HCT116 (cell line): ENCODE measurements around the gene SCCPDH. TPM values are rescaled to one million over a fixed set of nuclear protein-coding genes. Genes with fewer than 3 reads are reported as not detected.

Source experiments
- ATAC-seq: fragments of 200-7000 bp; cut with Tn5 transposase; 2 replicates; pipeline ENCODE4 v1.9.1; 2020; ENCODE audit warnings: mild to moderate bottlenecking, moderate library complexity
- BruUV-seq: library from RNA; stranded (reverse); fragments of 400-500 nt; replicated peaks from 2 replicates; lab custom pipeline; 2021; lab: Mats Ljungman, UMichigan
- CTCF ChIA-PET: fragments of 300-600 bp; sonication (Branson Sonifier 250); formaldehyde crosslinking; loops from one replicate; lab custom pipeline; 2021; ENCODE audit warnings: antibody characterized with exemption; lab: Charles Lee
- POLR2A ChIA-PET: fragments of 300-600, 350-600 bp; sonication (Branson Sonifier 250); formaldehyde crosslinking; loops from one replicate; lab custom pipeline; 2021; ENCODE audit warnings: antibody characterized with exemption; lab: Charles Lee
- RAD21 ChIA-PET, 2 experiments: fragments of 300-600 bp; sonication (Branson Sonifier 250); formaldehyde crosslinking; loops; one replicate each; lab custom pipeline; 2023; ENCODE audit warnings: low total read pairs in 2 of 2; ENCODE audit not compliant: uncharacterized antibody in 2 of 2, unreplicated experiment in 2 of 2, low non-redundant PET in 1 of 2; lab: Charles Lee
- DNase-seq: peaks from one replicate; pipeline ENCODE4 v3.0.0-alpha.2; 2010; ENCODE audit warnings: low read depth, low spot score
- H2AFZ ChIP-seq: fragments of 200-600 bp; shearing (Covaris generic), sonication (generic); 2 replicates; pipeline ENCODE4 v1.6.1; 2017; ENCODE audit warnings: low read depth, mixed run types, mixed read lengths, antibody characterized with exemption, low read length; ENCODE audit not compliant: poor library complexity, severe bottlenecking
- H3K27ac ChIP-seq: 2 replicates; pipeline ENCODE4 v1.5.1; 2012; ENCODE audit warnings: low read depth, low read length
- H3K27me3 ChIP-seq: fragments of 200-600 bp; sonication (generic); 2 replicates; pipeline ENCODE4 v1.6.1; 2016; ENCODE audit warnings: mixed run types, low read length, mixed read lengths; ENCODE audit not compliant: insufficient read depth
- H3K36me3 ChIP-seq, 2 experiments: fragments of 200-500 bp in 1 of 2; fragments of 200-600 bp in 1 of 2; sonication (Bioruptor generic) in 1 of 2; sonication (generic) in 1 of 2; 2 replicates each; pipeline versions ENCODE4 v1.5.1 to v1.6.1; 2014 to 2016; ENCODE audit warnings: low read length in 2 of 2, inconsistent platforms in 1 of 2, mixed read lengths in 1 of 2, mixed run types in 1 of 2; ENCODE audit not compliant: insufficient read depth in 2 of 2, control insufficient read depth in 1 of 2
- H3K4me1 ChIP-seq, 2 experiments: fragments of 200-600 bp in 1 of 2; sonication (generic) in 1 of 2; 2 replicates each; pipeline versions ENCODE4 v1.5.1 to v1.6.1; 2012 to 2017; ENCODE audit warnings: low read length in 2 of 2, inconsistent platforms in 1 of 2, mild to moderate bottlenecking in 1 of 2, mixed read lengths in 1 of 2, mixed run types in 1 of 2, moderate library complexity in 1 of 2; ENCODE audit not compliant: insufficient read depth in 2 of 2, control insufficient read depth in 1 of 2
- H3K4me2 ChIP-seq: fragments of 200-600 bp; sonication (generic); 2 replicates; pipeline ENCODE4 v1.6.1; 2017; ENCODE audit warnings: mixed run types, low read length, mixed read lengths
- H3K4me3 ChIP-seq, 2 experiments: fragments of 200-600 bp in 1 of 2; sonication (generic) in 1 of 2; replicated peaks in 1 of 2; 2 replicates each; pipeline ENCODE4 v1.5.1; 2011 to 2016; ENCODE audit warnings: low read length in 2 of 2, control low read depth in 1 of 2, low read depth in 1 of 2, mild to moderate bottlenecking in 1 of 2, mixed read lengths in 1 of 2, mixed run types in 1 of 2
- H3K79me2 ChIP-seq: fragments of 200-600 bp; sonication (generic); 2 replicates; pipeline ENCODE4 v1.6.1; 2017; ENCODE audit warnings: mild to moderate bottlenecking, mixed run types, low read length, moderate library complexity, mixed read lengths; ENCODE audit not compliant: insufficient read depth
- H3K9ac ChIP-seq: fragments of 200-600 bp; sonication (generic); 2 replicates; pipeline ENCODE4 v1.6.1; 2016; ENCODE audit warnings: low read length, mixed read lengths
- H3K9me2 ChIP-seq: fragments of 200-600 bp; sonication (generic), shearing (Covaris generic); 2 replicates; pipeline ENCODE4 v1.6.1; 2017; ENCODE audit warnings: mixed run types, mild to moderate bottlenecking, moderate library complexity; ENCODE audit not compliant: insufficient read depth
- H3K9me3 ChIP-seq, 2 experiments: fragments of 200-500 bp in 1 of 2; fragments of 200-600 bp in 1 of 2; sonication (Bioruptor generic) in 1 of 2; sonication (generic) in 1 of 2; 2 replicates each; pipeline ENCODE4 v1.6.1; 2014 to 2017; ENCODE audit warnings: low read length in 2 of 2, mixed read lengths in 2 of 2, inconsistent platforms in 1 of 2, low read depth in 1 of 2, mild to moderate bottlenecking in 1 of 2, mixed run types in 1 of 2, moderate library complexity in 1 of 2; ENCODE audit not compliant: control insufficient read depth in 1 of 2, insufficient read depth in 1 of 2
- H4K20me1 ChIP-seq: fragments of 200-600 bp; sonication (generic), shearing (Covaris generic); 2 replicates; pipeline ENCODE4 v1.6.1; 2017; ENCODE audit warnings: mixed run types, mild to moderate bottlenecking, moderate library complexity; ENCODE audit not compliant: insufficient read depth
- ATF3 ChIP-seq: IDR thresholded peaks from 2 replicates; pipeline ENCODE4 v1.6.1; 2012
- CEBPB ChIP-seq: IDR thresholded peaks from 2 replicates; pipeline ENCODE4 v1.6.1; 2012; ENCODE audit warnings: low read depth
- ELF1 ChIP-seq: IDR thresholded peaks from 2 replicates; pipeline ENCODE4 v1.6.1; 2012; ENCODE audit warnings: low read depth, borderline replicate concordance
- EZH2phosphoT487 ChIP-seq: fragments of 200-600 bp; IDR thresholded peaks from 2 replicates; pipeline ENCODE4 v1.6.1; 2018; ENCODE audit warnings: antibody characterized with exemption, borderline replicate concordance
- MAX ChIP-seq: IDR thresholded peaks from 2 replicates; pipeline ENCODE4 v1.6.1; 2012
- POLR2A ChIP-seq: IDR thresholded peaks from 2 replicates; pipeline ENCODE4 v1.7.0; 2011; ENCODE audit warnings: borderline replicate concordance; ENCODE audit not compliant: insufficient read depth, insufficient read length; ENCODE audit errors: extremely low read depth
- RAD21 ChIP-seq: IDR thresholded peaks from 2 replicates; pipeline ENCODE4 v1.6.1; 2012; ENCODE audit warnings: low read depth, mild to moderate bottlenecking
- SIN3A ChIP-seq: IDR thresholded peaks from 2 replicates; pipeline ENCODE4 v1.6.1; 2012; ENCODE audit warnings: low read depth
- SP1 ChIP-seq: IDR thresholded peaks from 2 replicates; pipeline ENCODE4 v1.6.1; 2012; ENCODE audit warnings: low read depth
- ZFX ChIP-seq: fragments of 450-650 bp; IDR thresholded peaks from 2 replicates; pipeline ENCODE4 v1.6.1; 2017
- ZNF274 ChIP-seq: fragments of 200-500 bp; sonication (Bioruptor generic); IDR thresholded peaks from 2 replicates; pipeline ENCODE4 v1.6.1; 2014; ENCODE audit warnings: mild to moderate bottlenecking, low read depth, low read length, inconsistent platforms
- intact Hi-C: fragments of 100-400 bp; cut with micrococcal nuclease; formaldehyde crosslinking; loops from 2 replicates; pipeline ENCODE4 v1.10.0; 2022
- total RNA-seq: library from RNA; stranded (reverse); gene quantifications from one replicate; pipeline ENCODE4 v1.2.1, GENCODE V29; 2021; ENCODE audit not compliant: unreplicated experiment
- TF ChIP-seq, protein P1 (sequence below), 3 experiments: fragments of 200-600 bp in 1 of 3; sonication (generic) in 1 of 3; IDR thresholded peaks in 2 of 3; conservative IDR thresholded peaks in 1 of 3; 2 replicates each; pipeline ENCODE4 v1.5.1; 2012 to 2017; ENCODE audit warnings: low read depth in 2 of 3, low read length in 2 of 3, antibody characterized with exemption in 1 of 3, borderline replicate concordance in 1 of 3, control low read depth in 1 of 3, mild to moderate bottlenecking in 1 of 3, mixed read lengths in 1 of 3, mixed run types in 1 of 3, moderate library complexity in 1 of 3; ENCODE audit not compliant: insufficient read depth in 1 of 3
- TF ChIP-seq, protein P2 (sequence below): IDR thresholded peaks from 2 replicates; pipeline ENCODE4 v1.6.1; 2012; ENCODE audit warnings: low read depth

SCCPDH gene
- total RNA-seq, 1 experiment from 2014 or later, result 0.30 TPM

DNA sequence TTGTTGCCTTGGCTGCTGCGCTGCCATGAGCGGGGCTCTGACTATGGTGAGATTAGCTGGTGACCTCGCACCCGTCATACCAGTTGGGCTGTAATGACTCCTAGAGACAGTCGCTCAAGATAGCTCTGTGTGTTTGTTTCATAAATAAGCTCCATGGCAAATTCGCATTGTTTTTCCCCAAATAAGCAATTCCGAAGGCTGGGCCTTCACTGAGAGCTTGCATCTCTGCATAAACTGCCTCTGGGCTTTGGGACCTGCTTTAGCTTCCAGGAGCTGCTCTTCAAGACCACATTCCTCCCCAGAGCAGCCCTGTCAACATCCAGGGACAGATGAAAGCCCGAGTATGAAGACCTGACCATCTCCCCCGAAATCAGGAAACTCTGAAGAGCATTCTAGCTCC, 40.7 kb upstream of the SCCPDH start (continued):
- TF ChIP-seq MAX, result no peak
- TF ChIP-seq, protein P1, sequence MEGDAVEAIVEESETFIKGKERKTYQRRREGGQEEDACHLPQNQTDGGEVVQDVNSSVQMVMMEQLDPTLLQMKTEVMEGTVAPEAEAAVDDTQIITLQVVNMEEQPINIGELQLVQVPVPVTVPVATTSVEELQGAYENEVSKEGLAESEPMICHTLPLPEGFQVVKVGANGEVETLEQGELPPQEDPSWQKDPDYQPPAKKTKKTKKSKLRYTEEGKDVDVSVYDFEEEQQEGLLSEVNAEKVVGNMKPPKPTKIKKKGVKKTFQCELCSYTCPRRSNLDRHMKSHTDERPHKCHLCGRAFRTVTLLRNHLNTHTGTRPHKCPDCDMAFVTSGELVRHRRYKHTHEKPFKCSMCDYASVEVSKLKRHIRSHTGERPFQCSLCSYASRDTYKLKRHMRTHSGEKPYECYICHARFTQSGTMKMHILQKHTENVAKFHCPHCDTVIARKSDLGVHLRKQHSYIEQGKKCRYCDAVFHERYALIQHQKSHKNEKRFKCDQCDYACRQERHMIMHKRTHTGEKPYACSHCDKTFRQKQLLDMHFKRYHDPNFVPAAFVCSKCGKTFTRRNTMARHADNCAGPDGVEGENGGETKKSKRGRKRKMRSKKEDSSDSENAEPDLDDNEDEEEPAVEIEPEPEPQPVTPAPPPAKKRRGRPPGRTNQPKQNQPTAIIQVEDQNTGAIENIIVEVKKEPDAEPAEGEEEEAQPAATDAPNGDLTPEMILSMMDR (IDR thresholded peaks at IDR 0.05 in 2 of 3, conservative IDR thresholded peaks at IDR 0.05 in 1 of 3; ENCODE audit: borderline replicate concordance in 1 of 3, insufficient read depth in 1 of 3, low read depth in 2 of 3, low read length in 2 of 3), result no peak
- no peak for TF ChIP-seq EZH2phosphoT487
- TF ChIP-seq ZFX, result no peak
- no peak for TF ChIP-seq RAD21
- TF ChIP-seq CEBPB, result no peak
- no peak for TF ChIP-seq SIN3A
- TF ChIP-seq ATF3, result no peak

DNA sequence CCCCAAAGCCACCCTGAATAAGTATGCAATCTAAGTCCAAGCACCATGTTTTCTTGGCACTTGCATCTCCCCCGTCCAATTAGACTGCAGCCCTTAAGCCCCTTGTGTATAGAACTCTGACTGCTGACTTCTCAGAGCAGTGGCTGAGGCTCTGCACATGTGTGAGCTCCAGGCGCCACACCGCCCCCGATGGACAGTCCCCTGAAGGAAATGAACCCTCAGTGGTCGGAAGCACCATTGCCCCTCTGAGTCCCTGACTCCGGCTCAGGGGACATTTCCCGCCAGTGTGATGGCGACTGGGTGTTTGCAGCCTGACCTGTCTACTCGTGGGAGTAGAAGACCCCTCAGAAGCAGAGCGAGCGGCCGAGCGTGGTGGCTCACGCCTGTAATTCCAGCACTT, 37.2 kb upstream of the SCCPDH start:
- Histone ChIP-seq H2AFZ (no peak overlapping the region), H3K9me2 (no peaks in the 10 kb centered on the region), H3K4me2 (no peak overlapping the region), H3K36me3 (no peaks in the 10 kb centered on the region), H3K4me3 (no peak overlapping the region), H3K27ac (no peak overlapping the region), H3K9me3 (no peaks in the 10 kb centered on the region), H3K79me2 (no peaks in the 10 kb centered on the region), H3K27me3 (no peaks in the 10 kb centered on the region), H3K9ac (no peak overlapping the region), H4K20me1 (no peaks in the 10 kb centered on the region), H3K4me1 (peaks cover 3 to 8% of the 10 kb centered on the region in 2 experiments; a peak in 3 of 4 replicates)
- ChIA-PET RAD21 (no interaction called here), CTCF (no interaction called here), POLR2A (no interaction called here)
- no peak for TF ChIP-seq ZNF274
- TF ChIP-seq RAD21, result no peak
- no peak for TF ChIP-seq POLR2A
- no peak for TF ChIP-seq SP1
- TF ChIP-seq ATF3, result no peak
- TF ChIP-seq, protein P2, sequence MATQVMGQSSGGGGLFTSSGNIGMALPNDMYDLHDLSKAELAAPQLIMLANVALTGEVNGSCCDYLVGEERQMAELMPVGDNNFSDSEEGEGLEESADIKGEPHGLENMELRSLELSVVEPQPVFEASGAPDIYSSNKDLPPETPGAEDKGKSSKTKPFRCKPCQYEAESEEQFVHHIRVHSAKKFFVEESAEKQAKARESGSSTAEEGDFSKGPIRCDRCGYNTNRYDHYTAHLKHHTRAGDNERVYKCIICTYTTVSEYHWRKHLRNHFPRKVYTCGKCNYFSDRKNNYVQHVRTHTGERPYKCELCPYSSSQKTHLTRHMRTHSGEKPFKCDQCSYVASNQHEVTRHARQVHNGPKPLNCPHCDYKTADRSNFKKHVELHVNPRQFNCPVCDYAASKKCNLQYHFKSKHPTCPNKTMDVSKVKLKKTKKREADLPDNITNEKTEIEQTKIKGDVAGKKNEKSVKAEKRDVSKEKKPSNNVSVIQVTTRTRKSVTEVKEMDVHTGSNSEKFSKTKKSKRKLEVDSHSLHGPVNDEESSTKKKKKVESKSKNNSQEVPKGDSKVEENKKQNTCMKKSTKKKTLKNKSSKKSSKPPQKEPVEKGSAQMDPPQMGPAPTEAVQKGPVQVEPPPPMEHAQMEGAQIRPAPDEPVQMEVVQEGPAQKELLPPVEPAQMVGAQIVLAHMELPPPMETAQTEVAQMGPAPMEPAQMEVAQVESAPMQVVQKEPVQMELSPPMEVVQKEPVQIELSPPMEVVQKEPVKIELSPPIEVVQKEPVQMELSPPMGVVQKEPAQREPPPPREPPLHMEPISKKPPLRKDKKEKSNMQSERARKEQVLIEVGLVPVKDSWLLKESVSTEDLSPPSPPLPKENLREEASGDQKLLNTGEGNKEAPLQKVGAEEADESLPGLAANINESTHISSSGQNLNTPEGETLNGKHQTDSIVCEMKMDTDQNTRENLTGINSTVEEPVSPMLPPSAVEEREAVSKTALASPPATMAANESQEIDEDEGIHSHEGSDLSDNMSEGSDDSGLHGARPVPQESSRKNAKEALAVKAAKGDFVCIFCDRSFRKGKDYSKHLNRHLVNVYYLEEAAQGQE, result no peak
- no peak for TF ChIP-seq ELF1
- DNase-seq (no peak), ATAC-seq (no peak)
- BruUV-seq, result no TSS peak
- intact Hi-C loops, result no loop called here
